Globus pallidus (tissue), 1 donor: ENCODE measurements around the gene STARD9.
"Not testable (repeated sequence)": the region's sequence is repeated elsewhere in the genome, so short reads cannot be mapped to it uniquely, and the experiment has no call there.

Source experiments
- DNase-seq: peaks from one replicate; pipeline ENCODE4 v3.0.0-alpha.2; 2015; ENCODE audit warnings: low spot score

The STARD9 gene

DNA sequence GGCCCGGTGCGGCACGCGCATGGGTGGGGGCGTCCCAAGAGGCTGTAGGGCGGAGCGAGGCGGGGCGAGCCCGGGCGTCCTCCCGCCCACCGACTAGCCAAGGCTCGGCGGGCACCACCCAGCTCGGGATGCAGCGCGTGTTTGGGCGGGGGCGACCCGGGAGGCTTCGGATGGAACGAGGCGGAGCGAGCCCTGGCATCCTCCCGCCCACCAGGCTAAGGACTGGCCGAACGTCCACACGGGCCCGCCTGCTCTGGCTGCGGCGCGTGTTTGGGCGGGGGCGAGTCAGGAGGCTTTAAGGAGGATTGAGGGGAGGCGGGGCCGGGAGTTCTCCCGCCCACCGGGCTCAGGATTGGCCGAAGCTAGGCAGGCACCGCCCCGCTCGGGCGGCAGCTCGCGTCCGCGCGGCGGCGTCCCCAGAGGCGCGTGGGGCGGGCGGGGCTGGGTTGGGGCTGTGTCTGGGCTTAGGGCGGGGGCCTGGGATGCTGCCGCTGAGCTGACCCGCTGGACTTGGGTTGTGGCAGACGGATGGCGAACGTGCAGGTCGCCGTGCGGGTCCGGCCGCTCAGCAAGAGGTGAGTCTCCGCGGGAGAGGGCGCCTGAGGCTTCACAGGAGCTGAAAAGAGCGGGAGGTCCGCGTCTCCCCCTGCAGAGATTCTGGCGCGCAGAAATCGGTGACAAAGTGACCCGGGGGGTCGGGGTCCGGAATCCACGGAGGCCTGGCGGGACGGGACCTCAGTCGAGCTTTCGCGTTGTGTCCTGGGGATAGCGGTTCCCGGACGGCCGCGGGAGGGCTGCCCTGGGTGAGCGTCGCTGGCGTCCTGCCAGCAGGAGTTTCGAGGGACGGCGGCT, at the start of gene STARD9:
TSS of gene STARD9 (plus strand) at position 419 of the 852 bp plus-strand sequence. CDS start at position 529, 110 bp downstream.
- DNase-seq = peak; percentile 99

DNA sequence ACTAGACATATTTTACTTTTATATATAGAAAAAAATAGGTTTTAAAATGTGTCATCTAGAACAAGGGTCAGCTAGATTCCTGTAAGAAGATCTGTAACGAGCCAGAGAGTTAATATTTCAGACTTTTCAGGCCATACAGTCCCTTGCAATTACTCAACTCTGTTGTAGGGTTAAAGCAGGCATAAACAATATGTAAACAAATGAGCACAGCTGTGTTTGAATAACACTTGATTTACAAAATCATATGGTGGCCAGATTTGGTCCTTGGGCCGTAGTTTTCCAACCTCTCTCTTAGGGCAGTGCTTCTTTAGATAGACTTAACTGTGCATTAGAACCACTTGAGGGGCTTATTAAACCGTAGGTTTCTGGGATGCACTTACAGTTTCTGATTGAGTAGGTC, 46.4 kb upstream of the STARD9 start:
- no peak for DNase-seq

DNA sequence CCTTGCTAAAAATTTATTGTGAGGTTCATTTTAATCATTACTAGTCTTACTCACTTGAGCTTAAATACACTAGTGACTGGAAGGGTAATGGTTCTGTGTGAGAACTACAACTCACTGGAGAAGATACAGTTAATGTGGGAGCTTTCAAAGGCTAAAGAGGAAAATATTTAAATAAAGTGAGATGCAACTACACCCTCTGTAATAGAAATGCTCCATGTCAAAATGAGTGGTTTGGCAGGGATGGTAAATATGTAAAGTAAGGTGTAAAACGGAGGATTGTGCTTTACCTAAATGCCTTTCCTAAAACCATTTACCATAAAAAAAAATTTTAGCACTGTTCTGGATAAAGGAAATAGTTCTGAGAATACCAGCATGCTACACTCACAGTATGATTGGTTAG, 42.2 kb upstream of the STARD9 start:
- no peak for DNase-seq

DNA sequence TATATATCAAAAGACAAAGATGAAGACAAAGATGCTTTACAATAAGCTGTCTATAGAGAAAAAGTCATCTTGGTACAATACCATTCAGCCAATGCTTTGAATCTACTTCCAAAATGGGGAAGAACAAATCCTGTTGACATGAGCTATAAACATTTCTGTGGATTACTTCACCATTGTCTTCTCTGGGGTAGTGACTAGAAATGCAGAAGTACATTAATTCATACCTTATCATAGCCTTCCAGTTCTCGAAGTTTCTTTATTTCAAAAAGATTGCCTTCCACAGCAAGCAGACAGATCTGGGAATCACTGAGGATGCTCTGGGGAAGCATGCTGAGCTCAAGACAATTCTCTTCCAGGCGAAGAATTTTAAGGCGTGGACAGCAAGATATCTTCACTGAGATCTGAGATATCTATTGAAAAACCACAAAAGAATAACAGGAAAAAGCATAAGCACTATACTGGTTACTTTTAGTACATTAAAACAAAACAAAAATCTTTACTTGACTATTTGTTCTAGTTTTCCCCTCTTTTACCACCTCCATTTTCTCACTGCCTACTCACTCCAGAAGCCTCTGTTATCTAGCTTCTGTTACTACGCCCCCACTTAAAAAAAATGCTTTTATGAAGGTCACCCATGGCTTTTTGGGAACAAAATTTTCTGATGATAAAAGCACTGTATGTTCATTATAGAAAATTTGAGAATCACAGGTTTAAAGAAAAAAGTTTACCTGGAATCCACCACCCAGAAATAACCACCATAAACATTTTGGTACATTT, 30.4 kb upstream of the STARD9 start:
- no peak for DNase-seq

DNA sequence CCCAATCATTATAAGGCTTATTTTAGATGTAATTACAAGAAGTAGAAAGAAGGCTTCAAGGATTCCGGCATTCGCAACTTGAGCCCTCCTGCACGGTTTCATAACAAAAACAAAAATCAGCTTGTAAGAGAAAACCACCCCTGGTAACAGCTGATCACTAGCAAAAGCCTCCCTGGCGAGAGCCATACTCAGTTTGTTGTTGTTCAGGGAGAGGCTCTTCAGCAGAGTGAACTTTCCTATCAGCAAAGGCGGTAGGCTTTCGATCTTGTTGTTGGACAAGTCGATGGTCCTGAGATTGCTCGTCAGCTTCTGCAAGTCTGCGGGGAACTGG, 27.5 kb upstream of the STARD9 start:
- DNase-seq = no peak

DNA sequence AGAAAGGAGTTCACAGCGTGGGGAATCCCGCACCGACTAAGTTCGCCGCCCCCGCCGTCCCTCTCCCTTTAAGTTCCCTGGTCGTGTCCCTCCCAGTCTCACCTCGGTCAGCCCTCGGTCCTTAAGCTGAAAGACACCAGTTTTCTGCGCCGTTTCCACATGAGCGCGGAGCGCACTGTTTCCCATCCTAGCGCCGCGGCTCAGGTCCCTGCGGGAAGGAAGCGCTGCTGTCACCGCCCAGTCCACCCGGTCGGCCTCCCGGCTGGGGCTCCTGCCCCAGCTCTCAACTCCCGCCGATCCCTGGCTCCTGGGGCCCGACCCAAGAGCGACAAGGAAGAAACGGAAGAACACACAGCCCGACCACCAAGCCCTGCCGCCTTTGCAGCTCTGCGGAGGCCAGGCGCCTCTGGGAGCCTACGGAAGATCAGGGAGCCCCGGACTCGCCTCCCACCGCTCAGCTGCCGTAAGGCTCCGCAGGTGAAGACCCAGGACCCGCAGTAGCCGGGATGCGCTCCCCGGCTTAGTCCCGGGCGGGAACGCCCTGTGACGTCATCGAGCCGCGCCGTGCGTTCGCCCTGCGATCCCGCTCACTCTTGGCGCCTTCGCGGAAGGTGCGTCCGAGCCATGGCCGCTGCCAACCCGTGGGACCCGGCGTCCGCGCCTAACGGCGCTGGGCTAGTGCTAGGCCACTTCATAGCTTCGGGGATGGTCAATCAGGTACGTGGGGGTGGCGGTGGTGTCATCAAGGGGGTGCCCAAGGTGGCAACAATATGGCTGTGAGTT, 27.0 kb upstream of the STARD9 start, which contains the start of the genes HAUS2 and LRRC57:
TSS of gene HAUS2 (plus strand) at position 590 of the 783 bp plus-strand sequence. CDS start at position 625, 35 bp downstream.
TSS of gene LRRC57 (minus strand) at position 545 of the 783 bp plus-strand sequence. CDS start at position 186, 359 bp downstream.
- DNase-seq = peak; percentile 73

DNA sequence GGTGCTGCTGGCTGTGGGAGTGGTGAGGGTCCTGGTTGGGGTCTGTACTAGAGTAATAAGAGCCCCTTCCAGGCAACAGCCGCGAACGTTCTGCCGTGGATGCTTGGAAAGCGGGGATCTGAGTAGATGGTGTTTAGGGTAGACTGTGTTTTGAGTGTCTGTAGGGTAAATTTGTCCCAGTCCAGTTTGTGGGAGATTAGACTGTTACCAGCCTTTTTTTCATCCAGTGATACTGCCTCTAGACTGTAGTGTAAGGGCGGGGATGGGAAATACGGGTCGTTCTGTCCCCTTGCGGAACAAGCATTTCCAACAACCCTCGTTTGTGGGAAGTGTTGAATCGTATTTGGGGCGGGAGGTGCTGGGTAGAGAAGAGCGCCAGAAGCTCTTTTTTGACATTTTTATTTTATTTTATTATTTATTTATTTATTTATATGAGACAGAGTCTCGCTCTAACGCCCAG, 26.3 kb upstream of the STARD9 start:
- DNase-seq = peak; percentile 36

DNA sequence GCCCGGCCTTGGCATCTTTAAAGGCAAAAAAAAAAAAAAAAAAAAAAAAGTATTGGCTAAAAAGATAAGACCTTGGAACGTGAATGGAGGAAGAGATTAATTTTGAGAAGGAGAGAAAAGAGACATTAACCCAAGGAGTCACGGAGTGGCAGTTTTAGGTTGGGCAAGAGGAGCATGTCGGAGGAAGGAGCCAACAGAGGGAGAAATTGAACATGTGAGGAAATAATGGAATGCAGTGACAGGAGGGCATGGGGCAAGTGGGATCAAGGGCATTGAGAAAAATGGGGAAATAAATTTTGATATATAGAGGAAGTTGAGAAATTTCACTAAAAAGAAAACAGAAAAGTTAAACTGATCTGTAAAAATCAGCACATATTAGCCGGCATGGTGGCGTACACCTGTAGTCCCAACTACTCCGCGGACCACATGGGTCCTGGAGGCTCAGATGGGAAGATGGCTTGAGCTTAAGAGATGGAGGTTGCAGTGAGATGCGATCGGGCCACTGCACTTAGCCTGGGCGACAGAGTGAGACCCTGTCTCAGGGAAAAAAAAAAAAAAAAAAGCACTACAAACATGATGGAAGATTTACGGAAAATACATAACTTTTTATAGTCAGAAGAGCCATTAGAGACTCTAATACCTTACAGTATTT, 25.5 kb upstream of the STARD9 start:
- no peak for DNase-seq

DNA sequence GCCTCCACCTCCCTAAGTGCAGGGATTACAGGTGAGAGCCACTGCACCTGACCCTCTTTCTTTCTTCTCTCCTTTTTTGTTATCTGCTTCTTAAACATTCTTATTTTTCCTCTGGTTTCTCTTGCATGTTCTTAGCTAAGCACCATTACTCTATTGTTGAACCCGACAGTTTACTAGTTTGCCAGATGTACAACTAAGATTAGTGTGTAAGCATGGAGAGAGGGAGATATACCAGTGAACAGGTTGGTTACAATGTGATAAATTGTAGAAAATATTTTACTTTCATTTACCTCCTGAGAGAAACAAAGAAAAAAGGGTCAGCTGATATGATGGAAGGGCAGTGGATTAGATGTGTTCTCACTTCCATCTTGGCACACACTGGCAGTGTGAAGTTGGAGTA, 21.9 kb upstream of the STARD9 start:
- no peak for DNase-seq

DNA sequence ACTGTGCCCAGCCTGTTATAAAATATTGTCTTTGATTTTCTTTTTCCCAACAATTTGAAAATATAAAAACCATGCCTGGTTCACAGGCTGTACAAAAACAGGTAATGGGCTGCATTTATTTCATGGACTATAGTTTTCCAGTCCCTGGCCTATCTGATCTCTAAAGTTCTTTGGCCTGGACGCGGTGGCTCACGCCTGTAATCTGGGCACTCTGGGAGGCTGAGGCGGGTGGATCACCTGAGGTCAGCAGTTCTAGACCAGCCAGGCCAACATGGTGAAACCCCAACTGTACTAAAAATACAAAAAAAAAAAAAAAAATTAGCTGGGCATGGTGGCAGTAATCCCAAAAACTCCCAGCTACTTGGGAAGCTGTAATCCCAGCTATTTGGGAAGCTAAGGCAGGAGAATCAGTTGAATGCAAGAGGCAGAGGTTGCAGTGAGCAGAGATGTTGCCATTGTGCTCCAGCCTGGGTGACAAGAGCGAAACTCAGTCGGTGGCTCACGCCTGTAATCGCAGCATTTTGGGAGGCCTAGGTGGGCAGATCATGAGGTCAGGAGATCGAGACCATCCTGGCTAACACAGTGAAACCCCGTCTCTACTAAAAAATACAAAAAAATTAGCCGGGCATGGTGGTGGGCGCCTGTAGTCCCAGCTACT, 18.7 kb upstream of the STARD9 start:
- DNase-seq = not testable (repeated sequence)

DNA sequence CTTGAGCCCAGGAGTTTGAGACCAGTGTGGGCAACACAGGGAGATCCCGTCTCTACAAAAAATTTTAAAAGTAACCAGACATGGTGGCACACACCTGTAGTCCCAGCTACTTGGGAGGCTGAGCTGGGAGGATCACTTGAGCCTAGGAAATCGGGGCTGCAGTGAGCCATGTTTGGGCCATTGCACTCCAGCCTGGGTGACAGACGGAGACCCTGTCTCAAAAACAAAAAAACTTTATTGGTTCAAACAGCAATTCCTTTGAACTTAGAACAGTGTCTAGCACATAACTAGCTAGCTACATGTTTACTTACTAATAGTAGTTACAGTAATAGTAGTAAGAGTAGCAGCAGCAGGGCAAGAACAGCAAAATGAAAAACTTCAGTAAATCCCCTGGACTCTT, 16.7 kb upstream of the STARD9 start:
- no peak for DNase-seq

DNA sequence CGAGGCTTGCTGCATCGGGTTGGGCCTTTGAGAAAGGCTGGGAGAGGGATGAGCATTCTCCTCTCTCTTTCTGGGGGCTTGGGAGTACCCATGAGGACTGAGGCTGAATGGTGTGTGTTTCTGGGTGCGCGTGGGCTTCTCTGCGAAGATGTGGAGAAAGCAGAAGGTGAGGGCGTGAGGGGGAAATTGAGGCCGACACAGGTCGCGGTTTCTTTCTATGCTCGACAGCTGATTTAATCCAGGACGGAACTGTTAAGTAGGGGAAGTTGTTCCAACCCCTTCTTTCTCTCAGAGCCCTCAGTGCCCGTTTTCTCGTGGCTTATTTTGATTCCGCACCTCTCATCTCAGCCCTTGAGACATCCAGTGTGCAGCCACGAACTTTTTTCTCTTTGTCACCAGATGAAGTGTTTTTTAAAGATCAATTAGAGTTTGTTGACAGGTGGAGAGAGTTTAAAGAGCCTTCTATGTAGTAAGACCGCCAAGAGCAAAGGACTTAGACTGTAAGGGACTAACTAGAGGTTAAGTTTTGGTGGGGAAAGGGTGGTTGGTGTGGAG, 711 bp downstream of the STARD9 start:
- DNase-seq = no peak

DNA sequence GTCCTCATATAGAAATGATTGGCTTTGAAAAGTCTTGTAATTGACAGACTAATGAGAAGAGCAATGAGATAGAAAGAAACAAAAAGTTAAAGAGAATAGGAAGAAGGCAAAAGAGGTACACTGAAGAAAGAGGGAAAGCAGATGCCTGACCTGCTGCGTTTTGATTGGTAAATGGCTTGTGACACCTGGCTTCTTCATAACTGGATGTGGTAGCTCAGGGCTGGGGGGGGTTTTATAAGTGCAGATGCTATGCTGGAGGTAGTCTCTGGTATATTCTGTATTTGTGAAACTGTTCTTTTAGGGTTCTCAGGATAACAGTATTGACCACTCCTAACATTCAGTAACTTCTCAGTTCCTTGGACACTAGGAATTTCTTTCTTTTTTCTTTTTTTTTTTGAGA, 1.4 kb downstream of the STARD9 start:
- DNase-seq = no peak

DNA sequence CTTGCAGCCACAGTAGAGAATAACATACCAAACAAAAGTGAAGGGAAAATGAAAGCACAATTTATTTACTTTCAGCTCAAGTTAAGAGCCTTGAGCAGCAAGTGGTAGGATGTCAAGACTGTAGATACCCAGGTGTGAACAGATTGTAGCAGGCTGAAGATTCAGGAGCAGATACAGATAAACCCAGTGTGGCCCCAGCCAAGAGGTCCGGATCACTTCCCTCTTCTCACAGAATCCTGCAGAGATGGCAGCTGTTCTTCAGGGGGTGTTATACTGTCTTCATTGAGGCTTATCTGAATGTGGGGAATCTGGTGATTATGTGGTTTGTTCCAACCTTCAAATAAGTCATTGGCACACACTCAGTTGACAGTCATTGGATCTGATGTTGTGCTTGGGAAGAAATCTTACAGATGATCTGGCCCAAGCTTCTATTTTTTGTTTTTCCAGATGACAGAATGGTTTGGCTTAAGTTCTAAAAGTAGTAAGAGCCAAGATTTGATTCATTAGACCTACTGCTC, 2.2 kb downstream of the STARD9 start:
- DNase-seq = no peak

DNA sequence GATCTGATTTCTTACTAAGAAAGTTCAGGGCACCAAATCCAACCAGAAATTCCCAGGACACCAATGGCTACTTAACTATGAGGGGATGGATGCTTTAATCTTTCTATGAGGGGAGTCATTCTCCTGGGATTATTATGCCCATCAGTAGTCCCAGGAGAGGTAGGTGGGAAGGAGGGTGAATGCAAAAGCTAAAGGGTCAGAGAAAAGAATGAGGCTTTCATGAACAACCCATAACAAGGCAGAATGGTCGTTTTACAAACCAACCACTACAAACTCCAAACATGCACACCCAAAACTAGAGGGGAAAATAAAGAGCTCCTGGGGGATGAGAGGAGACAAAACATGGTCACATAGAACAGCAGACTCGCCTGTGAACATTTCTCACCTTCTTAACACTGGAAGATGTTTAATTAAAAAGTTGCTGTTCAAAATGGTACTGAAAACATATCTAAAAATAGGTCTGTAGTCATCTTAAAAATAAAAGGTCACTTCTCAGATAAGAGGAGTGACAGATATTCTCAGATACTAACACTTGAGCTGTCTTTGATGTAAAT, 3.7 kb downstream of the STARD9 start:
- no peak for DNase-seq

DNA sequence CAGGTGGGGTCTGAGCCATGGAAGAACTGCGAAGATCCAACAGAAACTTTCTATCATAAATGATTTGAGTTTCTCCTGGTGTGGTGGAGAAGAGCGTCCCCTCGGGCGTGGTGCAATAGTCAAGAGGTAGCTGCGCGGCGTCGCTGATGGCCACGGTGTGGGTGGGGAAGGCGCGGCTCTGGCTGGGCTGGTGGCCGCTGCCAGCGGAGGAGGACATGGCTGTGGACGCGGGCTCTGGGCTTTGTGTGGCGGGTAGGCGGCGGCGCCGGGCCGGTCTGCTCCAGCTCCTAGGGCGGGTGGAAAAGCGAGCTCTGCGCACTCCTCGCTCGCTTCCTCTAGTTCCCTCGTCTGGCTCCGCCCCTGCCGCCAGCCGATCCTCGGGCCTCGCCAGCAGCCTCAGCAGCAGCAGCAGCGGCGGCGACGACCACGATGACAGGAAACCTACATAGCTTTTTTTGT, 5.9 kb downstream of the STARD9 start:
- peak; percentile 91 for DNase-seq

DNA sequence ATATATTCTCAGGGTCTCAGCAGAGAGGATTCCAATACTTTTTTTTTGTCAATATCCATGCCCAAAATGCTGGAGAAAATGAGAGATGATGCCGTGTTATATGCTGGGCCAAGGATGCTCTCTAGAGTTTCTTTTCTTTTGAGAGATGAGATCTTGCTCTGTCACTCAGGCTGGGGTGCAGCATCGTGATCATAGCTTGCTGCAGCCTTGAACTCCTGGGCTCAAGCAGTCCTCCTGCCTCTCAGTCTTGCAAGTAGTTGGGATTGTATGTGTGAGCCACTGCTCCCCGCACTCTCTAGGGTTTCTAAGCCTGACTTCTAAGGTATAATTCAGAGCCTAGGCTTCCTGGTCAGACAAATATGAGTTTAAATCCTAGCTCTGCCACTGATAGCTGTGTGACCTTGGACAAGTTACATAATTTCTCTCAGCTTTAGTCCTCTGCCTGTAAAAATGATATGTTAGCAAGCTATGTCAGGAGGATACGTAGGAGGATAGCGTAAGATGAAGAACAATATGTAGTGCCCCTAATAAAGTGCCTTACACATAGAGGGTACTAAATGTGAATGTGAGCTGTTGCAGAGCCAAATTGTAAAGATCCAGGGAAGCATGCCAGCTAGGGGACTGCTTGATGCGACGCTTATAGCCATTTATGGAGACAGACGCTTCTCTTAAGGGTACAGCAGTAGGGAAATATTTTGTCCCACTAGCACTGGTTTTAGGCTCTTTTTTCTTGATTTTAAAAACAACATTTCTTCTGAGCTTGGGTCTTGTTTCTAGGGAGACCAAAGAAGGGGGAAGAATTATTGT, 7.4 kb downstream of the STARD9 start:
- DNase-seq = no peak

DNA sequence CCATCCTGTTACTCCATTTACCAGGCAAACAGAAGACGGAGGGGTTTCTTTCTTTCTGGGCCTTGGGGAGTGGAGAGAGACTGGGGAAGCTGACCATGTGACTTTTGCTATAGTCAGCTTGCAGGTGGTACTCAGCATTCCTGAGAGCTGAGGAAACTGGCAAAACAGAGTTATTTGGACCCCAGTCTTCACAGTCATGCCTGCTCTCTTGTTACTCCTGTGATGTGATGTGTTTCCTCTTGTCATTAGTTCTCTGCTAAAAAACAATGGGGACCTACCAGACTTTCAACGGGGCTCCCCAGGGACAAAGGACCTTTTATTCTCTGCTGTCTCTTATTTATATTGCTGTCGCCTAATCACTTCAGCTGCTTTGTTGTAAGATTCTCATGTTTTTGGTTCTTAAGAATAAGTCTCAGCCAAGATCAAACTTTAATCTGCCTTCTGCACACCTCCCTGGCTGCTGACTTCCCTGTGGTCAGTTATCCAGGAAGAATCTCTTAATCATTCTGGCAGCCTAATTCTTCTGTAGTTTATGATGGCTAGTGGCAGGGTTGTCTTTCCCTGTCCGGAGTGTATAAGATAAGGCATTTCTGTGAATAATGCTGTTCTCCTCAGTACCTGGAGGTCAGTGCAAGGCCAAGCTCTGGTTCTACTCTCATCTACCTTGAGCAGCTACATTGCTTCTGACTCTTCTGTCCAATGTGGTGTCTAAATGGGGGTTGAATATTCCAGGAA, 8.8 kb downstream of the STARD9 start:
- peak; percentile 89 for DNase-seq
